Measurements from ENCODE around the gene NXNL2. TPM values are rescaled to one million over a fixed set of nuclear protein-coding genes. Genes with fewer than 3 reads are reported as not detected.
A peak's percentile ranks its signal among the peaks of the same experiment; 100 is the strongest.

The NXNL2 gene
- total RNA-seq, result not detected

DNA sequence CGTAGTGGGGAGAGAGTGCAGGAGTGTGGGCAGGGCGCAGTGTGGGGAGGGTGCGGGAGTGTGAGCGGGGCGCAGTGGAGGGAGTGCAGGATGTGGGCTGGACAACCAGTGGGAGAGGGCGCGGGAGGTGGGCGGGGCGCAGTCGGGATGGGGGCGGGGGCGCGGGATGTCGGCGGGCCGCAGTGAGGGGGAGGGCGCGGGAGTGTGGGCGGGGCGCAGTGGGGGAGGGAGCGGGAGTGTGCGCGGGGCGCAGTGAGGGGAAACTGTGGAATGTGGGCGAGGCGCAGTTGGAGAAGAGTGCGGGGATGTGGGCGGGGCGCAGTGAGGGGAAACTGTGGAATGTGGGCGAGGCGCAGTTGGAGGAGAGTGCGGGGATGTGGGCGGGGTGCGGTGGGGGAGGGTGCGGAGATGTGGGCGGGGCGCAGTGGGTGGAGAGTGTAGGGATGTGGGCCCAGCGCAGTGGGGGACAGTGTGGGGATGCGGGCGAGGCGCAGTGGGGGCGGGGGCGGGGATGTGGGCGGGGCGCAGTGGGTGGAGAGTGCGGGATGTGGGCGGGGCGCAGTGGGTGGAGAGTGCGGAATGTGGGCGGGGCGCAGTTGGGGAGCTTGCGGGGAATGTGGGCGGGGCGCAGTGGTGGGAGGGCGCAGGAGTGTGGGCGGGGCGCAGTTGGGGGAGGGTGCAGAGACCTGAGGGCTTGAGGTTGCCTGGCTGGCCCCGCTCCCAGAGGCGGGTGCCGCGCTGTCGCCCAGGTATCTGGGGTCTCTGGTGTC lies at the start of gene NXNL2:
Gene NXNL2, plus strand, starts transcription at position 723 of the 770 bp plus-strand sequence. CDS start 257 bp downstream, outside the sequence.
- H3K9me3 Mint-ChIP-seq, result no peaks in the 10 kb centered on the region
- peaks cover 25 to 41% of the 10 kb centered on the region in 2 donors for H3K27me3 Mint-ChIP-seq
- DNase-seq (ENCODE audit: low spot score), result no peak
- no peak within 1 kb of the TSS for H3K27ac Mint-ChIP-seq
- H3K36me3 Mint-ChIP-seq, result no peaks in the 10 kb centered on the region
- peak within 1 kb of the TSS; percentile 62 for H3K4me3 Mint-ChIP-seq
- ATAC-seq, result peak; percentile 65 to 78
- peaks cover 0 to 13% of the 10 kb centered on the region in 2 donors for H3K4me1 Mint-ChIP-seq (ENCODE audit: low read depth in 2 of 2)

DNA sequence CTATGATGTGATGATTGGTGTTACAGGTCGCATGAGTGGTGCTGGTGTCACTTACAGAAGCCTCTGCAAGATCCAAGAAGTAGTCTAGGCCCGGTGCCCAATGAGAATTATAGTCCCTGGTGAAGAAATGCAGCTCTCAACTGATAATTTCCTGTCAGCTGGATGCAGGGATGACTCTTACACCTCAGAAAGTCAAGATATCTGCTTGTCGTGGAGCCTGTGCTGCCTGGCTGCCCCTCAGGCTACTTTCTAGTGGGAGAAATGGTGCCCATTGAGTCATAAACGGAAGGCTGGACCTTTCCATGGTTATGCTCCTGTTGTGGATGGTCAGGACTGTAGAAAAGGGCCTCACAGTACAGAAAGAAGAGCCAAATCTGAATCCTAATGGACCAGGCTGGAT lies 46.8 kb upstream of the NXNL2 start:
- DNase-seq (ENCODE audit: low spot score), result no peak
- no peaks in the 10 kb centered on the region for H3K4me1 Mint-ChIP-seq (ENCODE audit: low read depth in 2 of 2)
- H3K36me3 Mint-ChIP-seq, result no peaks in the 10 kb centered on the region
- ATAC-seq, result no peak
- no peak overlapping the region for H3K27ac Mint-ChIP-seq
- no peaks in the 10 kb centered on the region for H3K9me3 Mint-ChIP-seq
- H3K4me3 Mint-ChIP-seq, result no peak overlapping the region
- H3K27me3 Mint-ChIP-seq, result no peaks in the 10 kb centered on the region

DNA sequence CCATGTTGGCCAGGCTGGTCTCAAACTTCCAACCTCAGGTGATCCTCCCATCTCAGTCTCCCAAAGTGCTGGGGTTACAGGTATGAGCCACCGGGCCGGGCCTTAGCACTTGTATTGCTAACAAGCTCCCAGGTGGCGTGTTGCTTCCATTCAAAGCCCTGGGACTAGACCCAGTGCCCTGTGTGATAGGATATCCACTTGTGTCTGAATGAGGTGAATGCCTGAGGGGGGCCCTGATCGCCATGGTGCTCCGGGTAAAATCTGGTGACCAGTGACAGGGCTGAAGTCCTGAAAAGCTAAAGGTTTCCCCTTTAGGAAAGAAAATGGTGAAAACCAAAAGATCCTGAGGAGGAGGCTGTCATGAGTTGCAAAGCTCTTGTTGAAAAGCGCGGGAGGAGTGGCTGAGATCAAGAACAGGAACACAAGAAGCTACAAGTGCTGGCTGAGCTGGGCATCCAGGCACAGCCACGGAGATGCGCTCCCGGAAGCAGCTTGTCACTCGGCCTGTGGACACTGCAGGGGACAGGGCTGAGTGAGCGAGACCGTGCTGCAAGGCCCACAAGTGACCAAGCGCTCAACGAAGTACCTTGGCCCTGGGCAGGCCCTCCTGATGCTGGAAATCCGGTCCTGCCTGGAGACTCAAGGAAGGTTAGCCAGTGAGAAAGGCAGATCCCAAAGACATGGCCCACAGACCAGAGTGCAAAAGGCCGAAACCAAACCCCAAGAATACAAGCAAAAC lies 39.8 kb upstream of the NXNL2 start:
- Mint-ChIP-seq H3K27me3 (peaks cover 0 to 2% of the 10 kb centered on the region in 2 donors), H3K27ac (no peak overlapping the region), H3K9me3 (no peaks in the 10 kb centered on the region), H3K4me1 (ENCODE audit: low read depth in 2 of 2) (no peaks in the 10 kb centered on the region), H3K36me3 (no peaks in the 10 kb centered on the region), H3K4me3 (no peak overlapping the region)
- DNase-seq (ENCODE audit: low spot score) (no peak), ATAC-seq (no peak)

DNA sequence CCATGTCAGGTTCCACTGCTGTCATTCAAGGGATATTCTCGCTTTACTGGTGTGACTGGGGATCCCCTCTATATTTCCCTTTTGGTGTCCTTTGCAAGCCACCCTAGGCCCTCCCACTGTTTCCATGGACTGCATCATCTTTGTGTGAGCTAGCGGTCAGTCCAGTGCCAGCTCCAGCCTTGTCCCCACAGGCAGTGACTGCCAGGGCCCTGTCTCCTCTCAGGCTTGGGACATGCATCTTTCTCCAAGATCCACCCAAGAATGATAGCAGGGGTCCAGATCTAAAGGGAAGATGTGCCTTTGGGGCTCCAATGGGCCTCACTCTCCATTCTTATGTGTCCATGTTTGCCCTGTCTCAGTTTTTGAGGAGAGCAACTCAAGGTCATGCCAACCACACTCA lies 37.8 kb upstream of the NXNL2 start:
- DNase-seq (ENCODE audit: low spot score), result no peak
- Mint-ChIP-seq H3K9me3 (no peaks in the 10 kb centered on the region), H3K36me3 (no peaks in the 10 kb centered on the region), H3K27ac (no peak overlapping the region), H3K4me3 (no peak overlapping the region), H3K27me3 (peaks cover 0 to 2% of the 10 kb centered on the region in 2 donors), H3K4me1 (ENCODE audit: low read depth in 2 of 2) (no peaks in the 10 kb centered on the region)
- ATAC-seq, result no peak

DNA sequence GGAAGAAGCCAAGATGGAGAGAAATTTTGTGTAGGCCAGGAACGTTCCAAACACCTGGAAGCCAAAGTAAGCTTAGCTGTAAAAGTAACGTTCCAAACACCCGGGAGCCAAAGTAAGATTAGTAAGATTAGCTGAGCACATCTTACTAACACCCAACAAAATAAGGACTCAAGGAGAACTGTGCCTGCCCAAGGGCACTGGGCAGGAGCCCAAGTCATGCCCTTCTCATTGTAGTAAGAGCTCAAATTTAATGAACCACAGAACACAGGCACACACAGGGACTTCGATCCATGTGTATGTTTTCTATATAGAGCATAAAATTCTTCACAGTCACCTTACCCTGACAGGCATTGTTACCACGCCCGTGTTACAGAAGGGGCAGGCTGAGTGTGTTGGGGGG lies 36.1 kb upstream of the NXNL2 start:
- ATAC-seq (no peak), DNase-seq (ENCODE audit: low spot score) (no peak)
- Mint-ChIP-seq H3K9me3 (no peaks in the 10 kb centered on the region), H3K4me3 (no peak overlapping the region), H3K27ac (no peak overlapping the region), H3K36me3 (no peaks in the 10 kb centered on the region), H3K27me3 (peaks cover 0 to 2% of the 10 kb centered on the region in 2 donors), H3K4me1 (ENCODE audit: low read depth in 2 of 2) (no peaks in the 10 kb centered on the region)

GRCh38 chr9:88501086-88501485 lies 33.9 kb upstream of the NXNL2 start:
- H3K27me3 Mint-ChIP-seq, result peaks cover 5% of the 10 kb centered on the region in 2 donors
- no peak overlapping the region for H3K4me3 Mint-ChIP-seq
- no peak for DNase-seq (ENCODE audit: low spot score)
- H3K36me3 Mint-ChIP-seq, result no peaks in the 10 kb centered on the region
- H3K9me3 Mint-ChIP-seq, result no peaks in the 10 kb centered on the region
- ATAC-seq, result no peak
- H3K27ac Mint-ChIP-seq, result no peak overlapping the region
- H3K4me1 Mint-ChIP-seq (ENCODE audit: low read depth in 2 of 2), result peaks cover 6 to 7% of the 10 kb centered on the region in 2 donors

DNA sequence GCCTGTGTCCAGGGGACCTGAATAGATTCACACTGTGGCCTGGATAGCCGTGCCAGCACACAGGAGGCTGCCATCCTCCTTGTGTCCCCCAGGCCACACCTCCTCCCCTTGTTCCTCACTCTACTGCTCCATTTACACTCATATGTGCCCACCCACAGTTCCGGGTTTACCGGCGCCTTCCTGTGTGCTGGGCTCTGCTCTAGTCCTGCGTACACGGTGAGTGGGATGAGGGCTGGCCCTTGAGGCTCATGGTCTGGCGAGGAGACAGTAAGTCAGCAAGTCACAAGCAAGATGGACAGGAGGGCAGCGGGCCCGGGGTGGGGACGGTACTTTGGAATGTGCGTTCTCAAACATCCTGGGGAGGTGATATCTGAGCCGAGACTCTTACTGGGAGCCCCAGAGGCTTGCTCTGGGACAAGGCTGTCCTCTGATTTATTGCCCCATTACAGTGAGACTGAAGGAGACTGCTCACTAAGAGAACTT lies 32.4 kb upstream of the NXNL2 start:
- no peaks in the 10 kb centered on the region for H3K9me3 Mint-ChIP-seq
- H3K27me3 Mint-ChIP-seq, result peaks cover 5% of the 10 kb centered on the region in 2 donors
- no peak for ATAC-seq
- H3K4me1 Mint-ChIP-seq (ENCODE audit: low read depth in 2 of 2), result peaks cover 6 to 7% of the 10 kb centered on the region in 2 donors
- no peak overlapping the region for H3K4me3 Mint-ChIP-seq
- H3K27ac Mint-ChIP-seq, result no peak overlapping the region
- DNase-seq (ENCODE audit: low spot score), result no peak
- no peaks in the 10 kb centered on the region for H3K36me3 Mint-ChIP-seq

- peaks cover 5% of the 10 kb centered on the region in 2 donors for H3K27me3 Mint-ChIP-seq
- DNase-seq (ENCODE audit: low spot score) (no peak), ATAC-seq (peak in 1 of 2 donors; percentile 18)
- H3K27ac Mint-ChIP-seq, result no peak overlapping the region
- no peaks in the 10 kb centered on the region for H3K9me3 Mint-ChIP-seq
- H3K4me3 Mint-ChIP-seq, result no peak overlapping the region
- H3K4me1 Mint-ChIP-seq (ENCODE audit: low read depth in 2 of 2), result peaks cover 6 to 7% of the 10 kb centered on the region in 2 donors
- no peaks in the 10 kb centered on the region for H3K36me3 Mint-ChIP-seq
Measured at GRCh38 chr9:88503081-88503844, 31.7 kb upstream of the NXNL2 start.

DNA sequence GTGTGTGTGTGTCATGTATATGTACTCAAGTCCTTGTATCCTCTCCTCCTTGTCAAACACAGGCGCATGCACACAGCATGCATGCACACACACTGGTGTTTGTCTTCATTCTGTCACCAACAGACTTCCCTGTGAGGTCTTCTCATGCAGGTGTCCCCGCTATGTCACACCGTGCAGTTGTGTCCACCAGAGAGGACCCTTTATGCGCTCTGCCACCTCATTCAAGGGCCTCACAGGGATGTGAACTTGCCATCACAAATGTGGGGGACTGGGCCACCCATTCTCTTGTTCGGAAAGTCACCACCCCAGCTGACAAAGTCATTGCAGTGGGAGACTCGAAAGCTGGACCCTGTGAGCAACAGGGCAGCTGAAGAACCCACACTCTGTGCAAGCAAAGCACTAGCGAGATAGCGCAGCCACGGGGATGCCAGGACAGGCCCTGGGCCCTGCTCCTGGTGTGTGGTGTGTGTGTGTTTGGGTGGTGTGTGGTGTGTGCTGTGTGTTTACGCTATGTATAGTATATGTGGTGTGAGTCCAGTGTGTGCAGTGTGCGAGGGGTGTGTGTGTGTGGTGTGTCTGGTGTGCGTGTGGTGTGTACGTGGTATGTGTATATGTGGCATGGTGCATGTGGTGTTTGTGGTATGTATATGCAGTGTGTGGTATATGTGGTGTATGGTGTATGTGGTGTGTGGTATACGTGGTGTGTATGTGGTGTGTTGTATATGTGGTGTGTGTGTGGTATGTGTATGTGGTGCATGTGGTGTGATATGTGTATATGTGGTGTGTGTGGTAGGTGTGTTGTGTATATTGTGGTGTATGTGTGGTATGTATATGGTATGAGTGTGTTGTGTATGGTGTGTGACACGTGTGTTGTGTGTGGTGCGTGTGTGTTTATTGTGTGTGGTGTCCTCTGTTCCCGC lies 30.9 kb upstream of the NXNL2 start:
- Mint-ChIP-seq H3K9me3 (no peaks in the 10 kb centered on the region), H3K27ac (no peak overlapping the region), H3K36me3 (no peaks in the 10 kb centered on the region), H3K27me3 (peaks cover 5% of the 10 kb centered on the region in 2 donors), H3K4me1 (ENCODE audit: low read depth in 2 of 2) (peaks cover 6 to 7% of the 10 kb centered on the region in 2 donors), H3K4me3 (no peak overlapping the region)
- DNase-seq (ENCODE audit: low spot score) (no peak), ATAC-seq (peak; percentile 39 to 48)

GRCh38 chr9:88508326-88508725 lies 26.7 kb upstream of the NXNL2 start:
- H3K4me1 Mint-ChIP-seq (ENCODE audit: low read depth in 2 of 2), result peaks cover 6 to 7% of the 10 kb centered on the region in 2 donors
- no peak overlapping the region for H3K27ac Mint-ChIP-seq
- peaks cover 9 to 12% of the 10 kb centered on the region in 2 donors for H3K27me3 Mint-ChIP-seq
- H3K36me3 Mint-ChIP-seq, result no peaks in the 10 kb centered on the region
- H3K9me3 Mint-ChIP-seq, result no peaks in the 10 kb centered on the region
- no peak overlapping the region for H3K4me3 Mint-ChIP-seq
- ATAC-seq (no peak), DNase-seq (ENCODE audit: low spot score) (no peak)

GRCh38 chr9:88511906-88512305 lies 23.1 kb upstream of the NXNL2 start:
- H3K27ac Mint-ChIP-seq, result no peak overlapping the region
- no peaks in the 10 kb centered on the region for H3K36me3 Mint-ChIP-seq
- no peak for DNase-seq (ENCODE audit: low spot score)
- H3K4me3 Mint-ChIP-seq, result no peak overlapping the region
- ATAC-seq, result no peak
- H3K4me1 Mint-ChIP-seq (ENCODE audit: low read depth in 2 of 2), result peaks cover 0 to 3% of the 10 kb centered on the region in 2 donors
- peaks cover 7 to 11% of the 10 kb centered on the region in 2 donors for H3K27me3 Mint-ChIP-seq
- no peaks in the 10 kb centered on the region for H3K9me3 Mint-ChIP-seq

GRCh38 chr9:88514247-88514646 lies 20.7 kb upstream of the NXNL2 start:
- ATAC-seq, result no peak
- Mint-ChIP-seq H3K27ac (no peak overlapping the region), H3K27me3 (peaks cover 11 to 13% of the 10 kb centered on the region in 2 donors), H3K9me3 (no peaks in the 10 kb centered on the region), H3K4me3 (no peak overlapping the region), H3K4me1 (ENCODE audit: low read depth in 2 of 2) (peaks cover 0 to 3% of the 10 kb centered on the region in 2 donors), H3K36me3 (no peaks in the 10 kb centered on the region)
- no peak for DNase-seq (ENCODE audit: low spot score)

DNA sequence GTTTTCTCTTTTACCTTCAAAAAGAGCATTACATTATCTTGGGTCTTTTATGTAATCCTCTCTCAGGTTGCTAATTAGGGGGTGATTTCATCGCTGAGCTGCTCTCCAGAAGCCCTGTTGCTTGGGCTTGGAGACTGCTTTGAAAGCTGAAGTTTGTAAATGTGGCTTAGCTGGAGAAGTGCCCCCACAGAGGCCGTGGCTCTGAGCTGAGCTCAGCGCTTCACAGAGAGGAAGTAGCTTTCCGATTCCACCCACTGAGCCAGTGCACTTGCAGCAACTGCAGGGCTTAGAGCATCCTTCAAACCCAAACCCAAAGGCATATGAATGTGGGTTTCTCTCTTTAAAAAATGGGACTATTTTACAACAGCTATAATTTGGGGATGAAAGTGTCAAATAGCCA lies 13.7 kb upstream of the NXNL2 start:
- Mint-ChIP-seq H3K4me3 (no peak overlapping the region), H3K9me3 (no peaks in the 10 kb centered on the region), H3K4me1 (ENCODE audit: low read depth in 2 of 2) (peaks cover 0 to 3% of the 10 kb centered on the region in 2 donors), H3K27ac (no peak overlapping the region), H3K27me3 (peaks cover 10 to 11% of the 10 kb centered on the region in 2 donors), H3K36me3 (no peaks in the 10 kb centered on the region)
- DNase-seq (ENCODE audit: low spot score) (no peak), ATAC-seq (no peak)

All from natural killer cell treated with Interleukin-12 subunit alpha and Interleukin-12 subunit beta and Interleukin-15 and Interleukin-18, amount 100 ng/mL, for 72 hours (primary cell).